ENCODE data around the gene IL10. TPM values are rescaled to one million over a fixed set of nuclear protein-coding genes. Genes with fewer than 3 reads are reported as not detected.
"Not testable (repeated sequence)": the region's sequence is repeated elsewhere in the genome, so short reads cannot be mapped to it uniquely, and the experiment has no call there.

IL10 gene
- total RNA-seq, 1 donor from 2014 or later: not detected

GRCh38 chr1:206768472-206769303 is 3.6 kb downstream of the IL10 start:
- DNase-seq (ENCODE audit: extremely low read depth, low read depth, low spot score): no peak

DNA sequence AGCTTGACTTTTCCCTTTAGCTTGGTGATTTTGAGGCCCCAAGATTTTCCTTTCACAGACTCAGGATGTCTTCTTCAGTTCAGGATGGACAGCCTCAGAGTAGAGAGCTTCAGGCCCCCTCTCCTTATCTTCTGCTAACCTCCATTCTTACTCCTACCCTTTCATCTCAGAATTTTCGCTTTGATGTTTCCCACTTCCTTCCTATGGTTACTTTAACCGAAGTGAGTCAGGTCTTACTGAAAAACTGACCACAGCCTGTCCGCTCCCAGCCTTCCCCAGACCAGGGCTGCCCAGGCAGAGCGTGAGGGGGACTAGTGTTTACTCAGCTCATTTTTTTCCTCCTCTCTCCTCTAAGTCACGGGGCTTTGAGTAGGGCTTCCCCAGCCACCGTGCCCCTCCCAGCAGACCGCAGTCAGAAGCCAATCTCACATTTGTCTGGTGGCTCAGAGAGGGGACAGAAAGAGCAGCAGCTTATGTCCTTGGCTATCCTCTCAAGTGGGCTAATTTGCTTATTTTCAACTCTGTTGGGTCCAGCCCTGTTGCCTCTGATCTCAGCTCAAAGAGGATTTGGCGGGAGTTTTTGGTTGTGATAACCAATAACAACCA is 5.9 kb downstream of the IL10 start:
- DNase-seq (ENCODE audit: extremely low read depth, low read depth, low spot score): no peak

GRCh38 chr1:206765771-206766170 is 6.5 kb downstream of the IL10 start:
- DNase-seq (ENCODE audit: extremely low read depth, low read depth, low spot score): not testable (repeated sequence)

- DNase-seq (ENCODE audit: extremely low read depth, low read depth, low spot score): not testable (repeated sequence)
Measured at GRCh38 chr1:206762741-206763364, 9.4 kb downstream of the IL10 start.

DNA sequence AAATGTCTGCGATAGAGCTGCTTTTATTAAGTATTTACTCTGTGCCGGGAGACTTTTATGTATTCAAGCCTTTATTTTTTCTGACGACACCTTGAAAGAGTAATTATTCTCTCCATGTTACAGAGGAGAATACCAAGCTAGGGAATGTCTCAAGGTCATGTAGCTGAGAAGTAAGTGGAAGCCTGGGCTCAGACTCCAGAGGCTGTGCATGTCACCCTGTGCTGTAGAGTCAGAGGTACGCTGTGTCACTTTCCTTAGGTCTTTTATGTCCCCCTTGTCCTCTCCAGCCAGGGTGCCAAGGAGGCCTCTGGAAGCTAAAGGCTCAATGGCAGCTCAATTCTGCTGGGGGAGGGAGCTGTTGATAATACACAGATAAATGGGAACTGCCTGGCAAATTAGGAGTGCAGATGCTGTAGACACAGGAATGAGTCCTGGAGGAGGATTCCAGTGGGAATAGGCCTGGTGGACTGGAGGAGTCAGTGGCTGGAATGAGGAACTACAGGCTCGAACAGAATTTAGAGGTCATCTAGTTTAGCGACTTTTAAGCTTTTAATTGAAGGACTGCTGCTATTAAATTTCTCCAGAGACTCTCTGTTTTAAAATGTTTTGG is 11.0 kb downstream of the IL10 start:
- no peak for DNase-seq (ENCODE audit: extremely low read depth, low read depth, low spot score)

GRCh38 chr1:206760590-206760989 is 11.7 kb downstream of the IL10 start:
- no peak for DNase-seq (ENCODE audit: extremely low read depth, low read depth, low spot score)

DNA sequence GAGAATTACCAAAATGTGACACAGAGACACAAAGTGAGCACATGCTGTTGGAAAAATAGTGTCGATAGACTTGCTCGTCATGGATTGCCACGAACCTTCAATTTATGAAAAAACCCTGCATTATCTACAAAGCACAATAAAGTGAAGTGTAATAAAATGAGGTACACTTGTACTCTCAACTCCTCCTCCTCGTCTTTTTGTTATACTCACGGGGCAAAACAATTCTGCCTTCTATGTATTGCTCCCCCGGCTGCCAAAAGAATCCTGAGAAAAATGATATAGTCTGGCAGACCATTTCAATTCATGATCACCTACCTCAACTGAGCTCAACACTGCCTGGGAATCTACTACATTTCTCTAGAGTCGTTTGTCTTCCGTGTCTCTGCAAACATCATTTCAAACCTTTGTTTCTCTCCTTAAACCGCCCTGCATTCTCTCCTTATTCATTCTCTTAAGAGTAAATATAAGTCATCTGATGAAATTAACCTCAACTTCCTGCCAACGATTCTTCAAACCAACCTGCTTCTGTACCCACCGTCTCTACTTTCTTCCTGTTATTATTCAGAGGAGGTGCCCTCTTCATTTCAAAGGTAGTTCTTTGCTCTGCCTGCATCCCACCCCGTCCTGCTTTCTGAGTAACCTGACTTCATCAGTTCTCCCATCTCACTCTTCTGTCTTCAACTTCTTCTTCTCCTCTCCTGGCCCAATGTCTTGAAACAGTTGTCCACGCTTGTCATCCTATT is 14.6 kb downstream of the IL10 start:
- DNase-seq (ENCODE audit: extremely low read depth, low read depth, low spot score): no peak

DNA sequence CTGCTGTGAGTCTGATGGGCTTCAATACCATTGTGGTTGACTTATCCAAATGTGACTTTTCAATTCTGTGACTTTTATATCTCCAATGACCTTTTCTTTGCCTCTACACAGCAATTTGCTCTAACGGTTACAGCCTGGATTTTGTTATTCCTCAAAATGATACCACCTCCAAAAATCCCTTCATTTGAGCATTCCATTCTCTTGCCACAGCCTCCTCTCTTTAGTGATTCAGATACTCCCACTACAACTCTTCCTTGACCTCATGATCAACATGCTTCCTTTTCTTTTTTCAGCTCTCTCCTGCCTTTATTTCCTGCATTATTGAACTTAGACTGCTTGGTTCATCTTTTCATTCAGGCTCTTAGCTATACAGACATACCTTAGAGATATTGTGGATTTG is 18.3 kb downstream of the IL10 start:
- DNase-seq (ENCODE audit: extremely low read depth, low read depth, low spot score): no peak

GRCh38 chr1:206753141-206753540 is 19.2 kb downstream of the IL10 start:
- no peak for DNase-seq (ENCODE audit: extremely low read depth, low read depth, low spot score)

DNA sequence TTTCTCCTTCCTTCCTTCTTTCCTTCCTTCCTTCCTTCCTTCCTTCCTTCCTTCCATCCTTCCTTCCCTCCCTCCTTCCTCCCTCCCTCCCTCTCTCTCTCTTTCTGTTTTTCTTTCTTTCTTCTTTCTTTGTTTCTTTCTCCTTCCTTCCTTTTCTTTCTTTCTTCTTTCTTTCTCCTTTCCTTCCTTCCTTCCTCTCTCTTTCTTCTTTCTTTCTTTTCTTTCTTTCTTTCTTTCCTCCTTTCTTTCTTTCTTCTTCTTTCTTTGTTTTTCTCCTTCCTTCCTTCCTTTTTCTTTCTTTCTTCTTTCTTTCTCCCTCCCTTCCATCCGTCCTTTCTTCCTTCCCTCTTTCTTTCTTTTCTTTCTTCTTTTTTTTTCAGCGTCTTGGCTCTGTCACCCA is 19.8 kb downstream of the IL10 start:
- DNase-seq (ENCODE audit: extremely low read depth, low read depth, low spot score): no peak

DNA sequence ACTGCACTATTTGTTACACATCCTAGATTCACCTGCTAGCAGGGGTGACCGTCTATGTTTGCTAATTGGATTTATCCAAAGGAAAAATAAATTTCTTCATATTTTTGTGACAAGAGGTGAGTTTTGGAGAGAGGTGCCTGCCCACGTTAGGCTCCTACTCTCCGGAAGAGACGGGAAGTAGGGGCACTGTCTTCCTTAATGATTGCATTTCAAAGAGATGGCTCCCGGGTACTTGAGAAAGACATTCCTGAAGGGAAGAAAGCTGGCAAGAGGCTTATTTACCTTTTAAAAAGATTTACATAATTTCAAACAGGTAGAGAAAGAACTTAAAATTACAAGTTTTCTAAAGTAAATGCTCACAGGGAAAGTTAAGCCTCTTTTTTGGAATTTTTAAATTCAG is 20.4 kb downstream of the IL10 start:
- DNase-seq (ENCODE audit: extremely low read depth, low read depth, low spot score): no peak

- DNase-seq (ENCODE audit: extremely low read depth, low read depth, low spot score): no peak
Measured at GRCh38 chr1:206748348-206749030, 23.8 kb downstream of the IL10 start.

GRCh38 chr1:206745301-206745700 is 27.0 kb downstream of the IL10 start:
- DNase-seq (ENCODE audit: extremely low read depth, low read depth, low spot score): no peak

DNA sequence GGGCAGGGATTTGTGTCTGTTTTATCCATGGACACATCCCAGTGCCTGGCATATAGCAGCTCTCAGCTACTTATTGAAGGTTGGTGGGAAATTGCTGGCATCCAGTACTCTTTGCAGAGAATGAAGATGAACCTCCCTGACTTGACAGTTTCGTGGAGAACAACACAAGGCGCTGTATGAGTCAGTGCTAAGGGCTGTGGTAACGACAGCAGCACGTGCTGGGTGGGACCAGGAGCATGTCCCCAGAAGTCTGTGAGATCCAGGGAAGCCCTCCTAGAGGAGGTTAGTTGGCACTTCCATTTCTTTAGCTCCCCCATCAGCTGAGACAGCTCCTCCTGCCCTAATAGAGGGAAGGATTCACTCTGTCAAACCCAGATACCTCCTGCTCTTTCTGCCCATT is 27.6 kb downstream of the IL10 start:
- DNase-seq (ENCODE audit: extremely low read depth, low read depth, low spot score): no peak

- no peak for DNase-seq (ENCODE audit: extremely low read depth, low read depth, low spot score)
Measured at GRCh38 chr1:206742719-206743383, 29.4 kb downstream of the IL10 start.

- no peak for DNase-seq (ENCODE audit: extremely low read depth, low read depth, low spot score)
Measured at GRCh38 chr1:206741142-206741701, 31.1 kb downstream of the IL10 start.

GRCh38 chr1:206739411-206740076 is 32.8 kb downstream of the IL10 start:
- DNase-seq (ENCODE audit: extremely low read depth, low read depth, low spot score): no peak

- no peak for DNase-seq (ENCODE audit: extremely low read depth, low read depth, low spot score)
Measured at GRCh38 chr1:206738370-206739366, 33.6 kb downstream of the IL10 start.

Measured in glomerular endothelial cell (primary cell).